Sigmoid colon (tissue), 7 donors: ENCODE results near the gene TNFAIP8. TPM values are rescaled to one million over a fixed set of nuclear protein-coding genes. Genes with fewer than 3 reads are reported as not detected.

Source experiments
- DNase-seq: peaks from one replicate; pipeline ENCODE4 v3.0.0-alpha.2; 2019
- H3K27ac ChIP-seq, 4 donors: fragments of 200-600 bp; sonication (generic); one replicate each; pipeline ENCODE4 v1.5.1; 2016 to 2019; ENCODE audit warnings: mild to moderate bottlenecking in 1 of 4
- H3K27me3 ChIP-seq, 3 donors: fragments of 200-600 bp; sonication (generic); one replicate each; pipeline ENCODE4 v1.5.1; 2019; ENCODE audit warnings: mild to moderate bottlenecking in 1 of 3
- H3K36me3 ChIP-seq, 4 donors: fragments of 200-600 bp; sonication (generic); one replicate each; pipeline ENCODE4 v1.5.1; 2016 to 2019
- H3K4me1 ChIP-seq, 4 donors: fragments of 200-600 bp; sonication (generic); one replicate each; pipeline ENCODE4 v1.5.1; 2017 to 2019
- H3K4me3 ChIP-seq, 4 donors: fragments of 200-600 bp; sonication (generic); one replicate each; pipeline ENCODE4 v1.5.1; 2017 to 2019; ENCODE audit warnings: mild to moderate bottlenecking in 2 of 4, moderate library complexity in 1 of 4
- H3K9me3 ChIP-seq, 4 donors: fragments of 200-600 bp in 3 of 4; sonication (generic) in 3 of 4; one replicate each; pipeline versions ENCODE4 v1.5.1 to v1.6.1; 2013 to 2019
- CTCF ChIP-seq, 4 experiments: fragments of 450-650 bp in 3 of 4; fragments of 200-600 bp in 1 of 4; IDR thresholded peaks; one replicate each; pipeline ENCODE4 v1.5.1; 2016 to 2019; ENCODE audit warnings: antibody characterized with exemption in 4 of 4, mild to moderate bottlenecking in 3 of 4, moderate library complexity in 2 of 4
- EP300 ChIP-seq, 4 donors: sonication (generic); formaldehyde crosslinking; IDR thresholded peaks; one replicate each; pipeline ENCODE4 v1.6.1; 2017; ENCODE audit warnings: antibody characterized with exemption in 4 of 4
- POLR2A ChIP-seq, 2 donors: fragments of 450-650 bp; IDR thresholded peaks; one replicate each; pipeline ENCODE4 v1.6.1; 2016; ENCODE audit warnings: antibody characterized with exemption in 2 of 2, mild to moderate bottlenecking in 2 of 2, moderate library complexity in 2 of 2
- POLR2AphosphoS5 ChIP-seq, 4 donors: sonication (generic); formaldehyde crosslinking; IDR thresholded peaks; one replicate each; pipeline ENCODE4 v1.6.1; 2017; ENCODE audit warnings: antibody characterized with exemption in 4 of 4
- WGBS, 2 donors: extraction: QIAGEN DNeasy Blood & Tissue Kit; methylation state at CpG; one replicate each; pipeline ENCODE4 v1.1.7; 2013; 5-methylcytosine and 5-hydroxymethylcytosine counted together
- intact Hi-C: fragments of 100-400 bp; cut with DNase I; formaldehyde crosslinking; loops from one replicate; pipeline ENCODE4 v1.15.1; 2023
- polyA plus RNA-seq, 3 donors: library from polyadenylated mRNA; stranded (reverse); fragments of 200-250 nt; gene quantifications; one replicate each; pipeline ENCODE4 v1.2.3, GENCODE V29; 2013
- total RNA-seq, 4 donors: library from RNA; depleted of rRNA; stranded (reverse); fragments of >200 nt; gene quantifications; one replicate each; pipeline ENCODE4 v1.1.0, GENCODE V29; 2016
- donor health status: healthy with polysubstance abuse.
- donor health status: Bipolar disorder and iron deficiency.
- donor health status: healthy.

Gene TNFAIP8
- total and polyA plus RNA-seq, 7 donors = 6.9 to 55.8 (median 14.8) TPM

GRCh38 chr5:119395080-119395836, 39.4 kb downstream of the TNFAIP8 start:
- WGBS, 2 donors = 90% methylated on average over 8 of the region's 8 CpGs
- H3K4me3 ChIP-seq = no peak overlapping the region
- no peaks in the 10 kb centered on the region for H3K9me3 ChIP-seq
- H3K27ac ChIP-seq = no peak overlapping the region
- no peaks in the 10 kb centered on the region for H3K36me3 ChIP-seq
- intact Hi-C loops = no loop called here
- no peak for DNase-seq
- peaks cover 0 to 16% (median 8%) of the 10 kb centered on the region in 4 donors for H3K4me1 ChIP-seq
- TF ChIP-seq EP300 (IDR thresholded peaks at IDR 0.05) (no peak), CTCF (IDR thresholded peaks at IDR 0.05) (no peak), POLR2AphosphoS5 (IDR thresholded peaks at IDR 0.05) (no peak), POLR2A (IDR thresholded peaks at IDR 0.05) (no peak)
- H3K27me3 ChIP-seq = no peaks in the 10 kb centered on the region

GRCh38 chr5:119396030-119396664, 40.3 kb downstream of the TNFAIP8 start:
- no peak overlapping the region for H3K4me3 ChIP-seq
- TF ChIP-seq POLR2AphosphoS5 (IDR thresholded peaks at IDR 0.05) (no peak), POLR2A (IDR thresholded peaks at IDR 0.05) (no peak), EP300 (IDR thresholded peaks at IDR 0.05) (no peak), CTCF (IDR thresholded peaks at IDR 0.05) (no peak)
- peaks cover 0 to 19% (median 9%) of the 10 kb centered on the region in 4 donors for H3K4me1 ChIP-seq
- H3K36me3 ChIP-seq = no peaks in the 10 kb centered on the region
- 87 to 93% methylated on average over 6 of the region's 6 CpGs for WGBS, 2 donors
- no peak for DNase-seq
- intact Hi-C loops = no loop called here
- no peaks in the 10 kb centered on the region for H3K27me3 ChIP-seq
- no peak overlapping the region for H3K27ac ChIP-seq
- no peaks in the 10 kb centered on the region for H3K9me3 ChIP-seq

- no peaks in the 10 kb centered on the region for H3K27me3 ChIP-seq
- peaks cover 0 to 19% (median 9%) of the 10 kb centered on the region in 4 donors for H3K4me1 ChIP-seq
- H3K4me3 ChIP-seq = no peak overlapping the region
- TF ChIP-seq POLR2A (IDR thresholded peaks at IDR 0.05) = no peak
- TF ChIP-seq POLR2AphosphoS5 (IDR thresholded peaks at IDR 0.05) = no peak
- TF ChIP-seq CTCF (IDR thresholded peaks at IDR 0.05) = no peak
- TF ChIP-seq EP300 (IDR thresholded peaks at IDR 0.05) = no peak
- H3K36me3 ChIP-seq = no peaks in the 10 kb centered on the region
- WGBS, 2 donors = 56 to 82% methylated on average over 10 of the region's 10 CpGs
- no peak for DNase-seq
- no peaks in the 10 kb centered on the region for H3K9me3 ChIP-seq
- intact Hi-C loops = no loop called here
- no peak overlapping the region for H3K27ac ChIP-seq
Measured at GRCh38 chr5:119397518-119398380, 41.9 kb downstream of the TNFAIP8 start.

- no peak overlapping the region for H3K4me3 ChIP-seq
- 42 to 73% methylated on average over 12 of the region's 12 CpGs for WGBS, 2 donors
- H3K4me1 ChIP-seq = peaks cover 0 to 19% (median 9%) of the 10 kb centered on the region in 4 donors
- no peaks in the 10 kb centered on the region for H3K27me3 ChIP-seq
- no peaks in the 10 kb centered on the region for H3K9me3 ChIP-seq
- intact Hi-C loops = no loop called here
- TF ChIP-seq POLR2AphosphoS5 (IDR thresholded peaks at IDR 0.05) (peak in 2 of 4 donors; percentile 10 to 36), EP300 (IDR thresholded peaks at IDR 0.05) (no peak), CTCF (IDR thresholded peaks at IDR 0.05) (no peak)
- peak overlapping the region in 1 of 4 donors; percentile 59 for H3K27ac ChIP-seq
- DNase-seq = no peak
- H3K36me3 ChIP-seq = no peaks in the 10 kb centered on the region
Measured at GRCh38 chr5:119398727-119399466, 43.1 kb downstream of the TNFAIP8 start.
